K562 (cell line): ENCODE results near the gene MS4A6E. TPM values are rescaled to one million over a fixed set of nuclear protein-coding genes. Genes with fewer than 3 reads are reported as not detected.
A peak's percentile ranks its signal among the peaks of the same experiment; 100 is the strongest.

Source experiments
- BCOR ChIP-seq: fragments of 450-650 bp; IDR thresholded peaks from 2 replicates; pipeline ENCODE4 v1.6.1; 2016
- DMBX1 ChIP-seq: fragments of 250-450 bp; sonication (Bioruptor Pico); IDR thresholded peaks from 2 replicates; pipeline ENCODE4 v1.8.0; 2022; ENCODE audit warnings: inconsistent platforms, mild to moderate bottlenecking, moderate library complexity, borderline replicate concordance
- GABPB2 ChIP-seq: fragments of 250-450 bp; sonication (Bioruptor Pico); conservative IDR thresholded peaks from 2 replicates; pipeline ENCODE4 v1.5.1; 2021; ENCODE audit warnings: mild to moderate bottlenecking
- IFI16 ChIP-seq: fragments of 250-450 bp; sonication (Bioruptor Pico); IDR thresholded peaks from 2 replicates; pipeline ENCODE4 v2.1.2; 2022; ENCODE audit warnings: mild to moderate bottlenecking, inconsistent platforms
- KAT7 ChIP-seq: sonication (generic); formaldehyde crosslinking; IDR thresholded peaks from 2 replicates; pipeline ENCODE4 v1.8.0; 2022; ENCODE audit warnings: missing genetic modification reagents, mild to moderate bottlenecking, borderline replicate concordance
- KDM4B ChIP-seq, 2 experiments: fragments of 450-650 bp in 1 of 2; sonication (generic) in 1 of 2; IDR thresholded peaks; 2 replicates each; pipeline ENCODE4 v1.6.1; 2016 to 2017; ENCODE audit warnings: borderline replicate concordance in 2 of 2, antibody characterized with exemption in 1 of 2, low read depth in 1 of 2, mild to moderate bottlenecking in 1 of 2
- MBD2 ChIP-seq: sonication (generic); IDR thresholded peaks from 2 replicates; pipeline ENCODE4 v1.6.1; 2016; ENCODE audit warnings: low read depth, borderline replicate concordance
- MCM5 ChIP-seq: fragments of 450-650 bp; IDR thresholded peaks from 2 replicates; pipeline ENCODE4 v1.6.1; 2016; ENCODE audit warnings: low read depth
- MYNN ChIP-seq, 2 experiments: sonication (generic); formaldehyde crosslinking in 1 of 2; IDR thresholded peaks; 2 replicates each; pipeline versions ENCODE4 v1.5.0 to v1.6.1; 2016 to 2020; ENCODE audit warnings: antibody characterized with exemption in 1 of 2, missing genetic modification reagents in 1 of 2
- NFIC ChIP-seq: fragments of 450-650 bp; IDR thresholded peaks from 2 replicates; pipeline ENCODE4 v1.6.1; 2017; ENCODE audit warnings: mild to moderate bottlenecking, inconsistent platforms
- NRF1 ChIP-seq, 2 experiments: fragments of 450-650 bp; IDR thresholded peaks in 1 of 2; conservative IDR thresholded peaks in 1 of 2; 2 replicates each; pipeline ENCODE4 v1.6.1; 2014; ENCODE audit warnings: mild to moderate bottlenecking in 2 of 2
- PCBP1 ChIP-seq: fragments of 200-400 bp; formaldehyde crosslinking; IDR thresholded peaks from 2 replicates; pipeline ENCODE4 v1.6.1; 2018; ENCODE audit warnings: mild to moderate bottlenecking, low read depth, low read length; ENCODE audit not compliant: poor library complexity, severe bottlenecking
- PHTF2 ChIP-seq: fragments of 250-450 bp; sonication (Bioruptor Pico); IDR thresholded peaks from 2 replicates; pipeline ENCODE4 v1.5.0; 2021; ENCODE audit warnings: mild to moderate bottlenecking
- PRMT5 ChIP-seq: sonication (generic); formaldehyde crosslinking; IDR thresholded peaks from 2 replicates; pipeline ENCODE4 v1.5.0; 2020; ENCODE audit warnings: missing genetic modification reagents
- RBBP5 ChIP-seq: fragments of 200-600 bp; sonication (generic); IDR thresholded peaks from 2 replicates; pipeline ENCODE4 v1.6.1; 2012; ENCODE audit warnings: borderline replicate concordance, mild to moderate bottlenecking, low read length, control low read depth, inconsistent platforms; ENCODE audit not compliant: insufficient read depth, poor library complexity, severe bottlenecking
- SETDB1 ChIP-seq: IDR thresholded peaks from one replicate; pipeline ENCODE4 v1.6.1; 2012; ENCODE audit warnings: low read length, control low read depth, inconsistent platforms
- SREBF1 ChIP-seq: fragments of 150-350 bp; IDR thresholded peaks from 2 replicates; pipeline ENCODE4 v1.6.1; 2014; ENCODE audit warnings: antibody characterized with exemption, low read depth, low read length, borderline replicate concordance
- SRSF3 ChIP-seq: fragments of 200-400 bp; formaldehyde crosslinking; IDR thresholded peaks from 2 replicates; pipeline ENCODE4 v1.6.1; 2016; ENCODE audit warnings: mild to moderate bottlenecking, low read length, moderate library complexity; ENCODE audit not compliant: insufficient read depth
- TAF9B ChIP-seq: fragments of 450-650 bp; IDR thresholded peaks from 2 replicates; pipeline ENCODE4 v1.6.1; 2018; ENCODE audit warnings: mild to moderate bottlenecking; ENCODE audit not compliant: partially characterized antibody
- THRAP3 ChIP-seq: fragments of 450-650 bp; IDR thresholded peaks from 2 replicates; pipeline ENCODE4 v1.6.1; 2016; ENCODE audit warnings: mild to moderate bottlenecking, inconsistent platforms, borderline replicate concordance
- ZNF274 ChIP-seq: IDR thresholded peaks from 2 replicates; pipeline ENCODE4 v1.6.1; 2011; ENCODE audit warnings: low read depth, mild to moderate bottlenecking, low read length, moderate library complexity, borderline replicate concordance
- ZNF696 ChIP-seq: fragments of 250-450 bp; sonication (Bioruptor Pico); conservative IDR thresholded peaks from 2 replicates; pipeline ENCODE4 v1.4.0; 2020; ENCODE audit warnings: mild to moderate bottlenecking, moderate library complexity
- ZNF764 ChIP-seq: fragments of 250-450 bp; sonication (Bioruptor Pico); IDR thresholded peaks from 2 replicates; pipeline ENCODE4 v1.4.0; 2020; ENCODE audit warnings: low read depth, mild to moderate bottlenecking, moderate library complexity
- polyA plus RNA-seq, 8 experiments: library from polyadenylated mRNA; depleted of rRNA in 4 of 8; stranded (reverse) in 5 of 8; unstranded in 3 of 8; fragments of >200 nt; fragmentation: Nextera tagmentation in 2 of 8; fragmentation: Illumina TruSeq in 1 of 8; extraction: Ambion mirVana in 2 of 8; extraction: Trizol in 1 of 8; gene quantifications; 2 replicates each; pipeline versions ENCODE4 v1.2.1 to v1.2.3, GENCODE V29; 2011 to 2014; ENCODE audit warnings: inconsistent platforms in 1 of 8, missing spikeins in 1 of 8
- total RNA-seq, 7 experiments: library from RNA; depleted of rRNA in 6 of 7; stranded (reverse); fragments of >200 nt in 6 of 7; fragmentation: Illumina TruSeq in 2 of 7; extraction: Trizol in 2 of 7; gene quantifications; 2 replicates each; pipeline versions ENCODE4 v1.2.1 to v1.2.3, GENCODE V29; 2011 to 2021; ENCODE audit warnings: low replicate concordance in 1 of 7
- TF ChIP-seq, protein P1 (sequence below): fragments of 250-450 bp; sonication (Bioruptor Pico); IDR thresholded peaks from 2 replicates; pipeline ENCODE4 v1.4.0; 2020; ENCODE audit warnings: mild to moderate bottlenecking
- TF ChIP-seq, protein P2 (sequence below): sonication (generic); formaldehyde crosslinking; IDR thresholded peaks from 2 replicates; pipeline ENCODE4 v1.8.1; 2023; ENCODE audit warnings: missing genetic modification reagents, mild to moderate bottlenecking, borderline replicate concordance

Gene MS4A6E
- total and polyA plus RNA-seq, 9 of the 15 experiments (the other 6 are each of a cell fraction or from before 2014, with no cell fraction given): 0.13 to 0.15 TPM; not detected in 7

DNA sequence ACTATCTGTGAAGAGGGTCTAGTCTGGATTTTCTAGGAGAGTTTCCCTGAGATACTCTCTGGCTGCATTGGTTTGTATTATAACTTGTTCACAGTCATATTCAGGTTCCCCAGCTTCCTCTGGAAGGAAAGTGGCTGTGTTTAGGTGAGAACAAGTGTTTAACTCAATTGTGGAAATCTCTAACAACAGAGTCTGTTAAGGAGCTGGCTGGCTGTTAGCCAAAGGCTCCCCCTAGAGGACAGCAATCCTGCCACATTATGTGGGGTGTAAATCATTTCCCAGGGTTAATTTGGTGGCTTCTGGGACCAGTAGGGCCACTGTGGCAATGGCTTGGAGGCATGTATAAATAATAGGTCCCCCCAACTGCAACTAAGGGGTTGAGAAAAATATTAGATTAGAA lies 18.4 kb downstream of the MS4A6E start (continued):
- TF ChIP-seq RBBP5: no peak
- TF ChIP-seq GABPB2 (CRISPR knock-in tag): no peak
- no peak for TF ChIP-seq SETDB1
- no peak for TF ChIP-seq THRAP3
- no peak for TF ChIP-seq IFI16 (CRISPR knock-in tag)
- no peak for TF ChIP-seq NRF1 (conservative IDR thresholded peaks at IDR 0.05 in 1 of 2, IDR thresholded peaks at IDR 0.05 in 1 of 2)
- TF ChIP-seq KAT7 (CRISPR knock-in tag): no peak
- no peak for TF ChIP-seq SRSF3
- TF ChIP-seq TAF9B: no peak
- TF ChIP-seq, protein P1, sequence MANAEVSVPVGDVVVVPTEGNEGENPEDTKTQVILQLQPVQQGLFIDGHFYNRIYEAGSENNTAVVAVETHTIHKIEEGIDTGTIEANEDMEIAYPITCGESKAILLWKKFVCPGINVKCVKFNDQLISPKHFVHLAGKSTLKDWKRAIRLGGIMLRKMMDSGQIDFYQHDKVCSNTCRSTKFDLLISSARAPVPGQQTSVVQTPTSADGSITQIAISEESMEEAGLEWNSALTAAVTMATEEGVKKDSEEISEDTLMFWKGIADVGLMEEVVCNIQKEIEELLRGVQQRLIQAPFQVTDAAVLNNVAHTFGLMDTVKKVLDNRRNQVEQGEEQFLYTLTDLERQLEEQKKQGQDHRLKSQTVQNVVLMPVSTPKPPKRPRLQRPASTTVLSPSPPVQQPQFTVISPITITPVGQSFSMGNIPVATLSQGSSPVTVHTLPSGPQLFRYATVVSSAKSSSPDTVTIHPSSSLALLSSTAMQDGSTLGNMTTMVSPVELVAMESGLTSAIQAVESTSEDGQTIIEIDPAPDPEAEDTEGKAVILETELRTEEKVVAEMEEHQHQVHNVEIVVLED (CRISPR knock-in tag): no peak
- TF ChIP-seq PRMT5: no peak
- TF ChIP-seq PHTF2 (CRISPR knock-in tag): no peak
- TF ChIP-seq BCOR: no peak
- no peak for TF ChIP-seq ZNF764 (CRISPR knock-in tag)
- no peak for TF ChIP-seq ZNF696 (CRISPR knock-in tag)
- no peak for TF ChIP-seq SREBF1
- no peak for TF ChIP-seq KDM4B (IDR thresholded peaks at IDR 0.05; ENCODE audit: borderline replicate concordance in 2 of 2, low read depth in 1 of 2)
- no peak for TF ChIP-seq ZNF274
- no peak for TF ChIP-seq PCBP1
- no peak for TF ChIP-seq DMBX1 (CRISPR knock-in tag)
- TF ChIP-seq MYNN (IDR thresholded peaks at IDR 0.05): no peak
- TF ChIP-seq MYNN (CRISPR knock-in tag; IDR thresholded peaks at IDR 0.05): no peak
- TF ChIP-seq, protein P2, sequence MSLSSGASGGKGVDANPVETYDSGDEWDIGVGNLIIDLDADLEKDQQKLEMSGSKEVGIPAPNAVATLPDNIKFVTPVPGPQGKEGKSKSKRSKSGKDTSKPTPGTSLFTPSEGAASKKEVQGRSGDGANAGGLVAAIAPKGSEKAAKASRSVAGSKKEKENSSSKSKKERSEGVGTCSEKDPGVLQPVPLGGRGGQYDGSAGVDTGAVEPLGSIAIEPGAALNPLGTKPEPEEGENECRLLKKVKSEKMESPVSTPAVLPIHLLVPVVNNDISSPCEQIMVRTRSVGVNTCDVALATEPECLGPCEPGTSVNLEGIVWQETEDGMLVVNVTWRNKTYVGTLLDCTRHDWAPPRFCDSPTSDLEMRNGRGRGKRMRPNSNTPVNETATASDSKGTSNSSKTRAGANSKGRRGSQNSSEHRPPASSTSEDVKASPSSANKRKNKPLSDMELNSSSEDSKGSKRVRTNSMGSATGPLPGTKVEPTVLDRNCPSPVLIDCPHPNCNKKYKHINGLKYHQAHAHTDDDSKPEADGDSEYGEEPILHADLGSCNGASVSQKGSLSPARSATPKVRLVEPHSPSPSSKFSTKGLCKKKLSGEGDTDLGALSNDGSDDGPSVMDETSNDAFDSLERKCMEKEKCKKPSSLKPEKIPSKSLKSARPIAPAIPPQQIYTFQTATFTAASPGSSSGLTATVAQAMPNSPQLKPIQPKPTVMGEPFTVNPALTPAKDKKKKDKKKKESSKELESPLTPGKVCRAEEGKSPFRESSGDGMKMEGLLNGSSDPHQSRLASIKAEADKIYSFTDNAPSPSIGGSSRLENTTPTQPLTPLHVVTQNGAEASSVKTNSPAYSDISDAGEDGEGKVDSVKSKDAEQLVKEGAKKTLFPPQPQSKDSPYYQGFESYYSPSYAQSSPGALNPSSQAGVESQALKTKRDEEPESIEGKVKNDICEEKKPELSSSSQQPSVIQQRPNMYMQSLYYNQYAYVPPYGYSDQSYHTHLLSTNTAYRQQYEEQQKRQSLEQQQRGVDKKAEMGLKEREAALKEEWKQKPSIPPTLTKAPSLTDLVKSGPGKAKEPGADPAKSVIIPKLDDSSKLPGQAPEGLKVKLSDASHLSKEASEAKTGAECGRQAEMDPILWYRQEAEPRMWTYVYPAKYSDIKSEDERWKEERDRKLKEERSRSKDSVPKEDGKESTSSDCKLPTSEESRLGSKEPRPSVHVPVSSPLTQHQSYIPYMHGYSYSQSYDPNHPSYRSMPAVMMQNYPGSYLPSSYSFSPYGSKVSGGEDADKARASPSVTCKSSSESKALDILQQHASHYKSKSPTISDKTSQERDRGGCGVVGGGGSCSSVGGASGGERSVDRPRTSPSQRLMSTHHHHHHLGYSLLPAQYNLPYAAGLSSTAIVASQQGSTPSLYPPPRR: no peak
- TF ChIP-seq MCM5: no peak
- TF ChIP-seq NFIC: peak; percentile 93
- TF ChIP-seq MBD2: no peak
